ENCODE data around the gene RSBN1L.

DNA sequence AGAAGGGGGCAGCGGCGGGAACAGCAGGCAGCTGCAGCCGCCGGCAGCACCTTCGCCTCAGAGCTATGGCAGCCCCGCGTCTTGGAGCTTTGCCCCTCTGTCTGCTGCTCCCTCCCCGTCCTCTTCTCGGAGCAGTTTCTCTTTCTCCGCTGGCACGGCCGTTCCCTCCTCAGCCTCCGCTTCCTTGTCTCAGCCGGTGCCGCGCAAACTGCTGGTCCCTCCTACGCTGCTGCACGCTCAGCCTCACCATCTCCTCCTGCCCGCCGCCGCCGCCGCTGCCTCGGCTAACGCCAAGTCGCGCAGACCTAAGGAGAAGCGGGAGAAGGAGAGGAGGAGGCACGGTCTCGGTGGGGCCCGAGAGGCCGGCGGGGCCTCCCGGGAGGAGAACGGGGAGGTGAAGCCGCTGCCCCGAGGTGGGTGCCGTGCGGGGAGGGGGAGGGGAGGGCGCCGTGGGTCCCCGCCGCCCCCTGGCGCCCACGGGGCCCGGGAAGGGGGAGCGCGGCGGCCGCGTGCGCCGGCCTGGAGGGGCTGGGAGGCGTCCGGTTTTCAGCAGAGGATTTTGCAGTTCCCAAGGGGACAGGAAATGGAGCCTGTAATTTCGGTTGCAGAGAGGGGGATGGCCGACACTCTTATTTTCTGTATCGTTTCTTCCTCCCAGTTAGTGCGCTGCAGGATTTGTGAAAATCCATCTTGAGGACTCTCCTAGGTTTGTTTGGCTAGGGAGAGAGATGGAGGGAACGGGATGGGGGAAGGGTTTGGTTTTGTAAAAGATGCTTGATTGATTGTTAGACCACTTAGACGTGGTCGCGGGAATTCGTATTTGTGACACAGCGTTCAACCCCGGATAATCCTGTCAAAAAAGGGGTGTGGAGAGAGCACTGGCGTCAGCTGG is 630 bp downstream of the RSBN1L start:
- TF ChIP-seq CTCF (IDR thresholded peaks at IDR 0.05) (no peak), POLR2A (IDR thresholded peaks at IDR 0.05) (peak in 1 of 2 donors; percentile 22)
